ENCODE measurements around the gene CHSY1. TPM values are rescaled to one million over a fixed set of nuclear protein-coding genes. Genes with fewer than 3 reads are reported as not detected.

Gene CHSY1
- total RNA-seq, 3 donors from 2014 or later: 7.7 to 15.5 (median 12.6) TPM

DNA sequence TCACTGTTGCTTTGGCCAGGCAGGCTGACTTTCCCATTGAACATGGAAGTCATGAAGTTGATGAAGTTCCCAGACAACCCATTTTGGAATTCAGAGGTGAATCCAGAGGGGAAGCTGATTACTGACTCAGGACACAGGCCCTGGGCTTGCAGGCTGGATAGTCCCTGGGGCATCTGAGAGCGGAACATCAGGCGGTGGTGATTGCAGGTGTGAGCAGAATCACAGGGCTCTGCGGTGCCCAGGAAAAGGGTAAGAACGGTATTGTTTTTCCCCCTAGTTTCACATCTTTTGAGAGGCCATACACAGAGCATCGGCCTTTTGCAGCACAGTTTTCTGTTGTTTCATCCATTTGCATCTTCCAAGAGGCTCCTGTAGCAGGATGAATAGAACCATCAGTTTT lies 104.7 kb downstream of the CHSY1 start:
- no peaks in the 10 kb centered on the region for H3K9me3 ChIP-seq
- intact Hi-C loops (cut with DNase I, micrococcal nuclease): no loop called here
- TF ChIP-seq, protein P1, sequence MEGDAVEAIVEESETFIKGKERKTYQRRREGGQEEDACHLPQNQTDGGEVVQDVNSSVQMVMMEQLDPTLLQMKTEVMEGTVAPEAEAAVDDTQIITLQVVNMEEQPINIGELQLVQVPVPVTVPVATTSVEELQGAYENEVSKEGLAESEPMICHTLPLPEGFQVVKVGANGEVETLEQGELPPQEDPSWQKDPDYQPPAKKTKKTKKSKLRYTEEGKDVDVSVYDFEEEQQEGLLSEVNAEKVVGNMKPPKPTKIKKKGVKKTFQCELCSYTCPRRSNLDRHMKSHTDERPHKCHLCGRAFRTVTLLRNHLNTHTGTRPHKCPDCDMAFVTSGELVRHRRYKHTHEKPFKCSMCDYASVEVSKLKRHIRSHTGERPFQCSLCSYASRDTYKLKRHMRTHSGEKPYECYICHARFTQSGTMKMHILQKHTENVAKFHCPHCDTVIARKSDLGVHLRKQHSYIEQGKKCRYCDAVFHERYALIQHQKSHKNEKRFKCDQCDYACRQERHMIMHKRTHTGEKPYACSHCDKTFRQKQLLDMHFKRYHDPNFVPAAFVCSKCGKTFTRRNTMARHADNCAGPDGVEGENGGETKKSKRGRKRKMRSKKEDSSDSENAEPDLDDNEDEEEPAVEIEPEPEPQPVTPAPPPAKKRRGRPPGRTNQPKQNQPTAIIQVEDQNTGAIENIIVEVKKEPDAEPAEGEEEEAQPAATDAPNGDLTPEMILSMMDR (IDR thresholded peaks at IDR 0.05): no peak
- DNase-seq (no peak), ATAC-seq (no peak)
- H3K36me3 ChIP-seq (ENCODE audit: low read depth): no peaks in the 10 kb centered on the region
- no peaks in the 10 kb centered on the region for H3K4me1 ChIP-seq (ENCODE audit: low read depth)
- H3K4me3 ChIP-seq: no peak overlapping the region

DNA sequence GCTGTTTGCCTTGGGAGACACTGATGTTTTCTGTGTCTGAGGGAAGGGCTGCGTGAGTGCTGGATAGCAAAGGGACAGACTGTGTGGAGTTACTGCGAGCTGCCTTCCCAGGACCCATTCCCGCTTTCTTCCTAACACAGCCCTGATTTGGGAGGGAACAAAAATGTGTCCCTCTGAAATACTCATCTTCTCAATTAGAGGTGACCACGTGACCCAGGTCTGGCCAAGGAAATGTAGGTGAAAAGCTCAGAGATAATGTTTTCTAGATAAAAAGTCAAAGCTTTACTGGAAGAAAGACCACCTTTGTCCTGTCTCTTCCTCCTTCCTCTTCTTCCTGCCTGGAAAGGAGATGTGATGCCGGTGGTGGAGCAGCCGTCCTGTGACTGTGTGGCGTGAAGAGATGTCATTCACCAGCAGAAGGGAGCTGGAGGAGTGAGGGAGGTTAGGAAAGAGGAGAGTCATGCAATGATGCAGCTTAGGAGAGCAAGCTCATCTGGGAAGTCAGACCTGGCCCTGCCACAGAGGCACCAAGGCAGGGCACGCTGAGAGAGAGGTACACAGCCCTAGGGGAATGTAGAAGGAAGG lies 105.6 kb downstream of the CHSY1 start:
- no peaks in the 10 kb centered on the region for H3K36me3 ChIP-seq (ENCODE audit: low read depth)
- no peaks in the 10 kb centered on the region for H3K4me1 ChIP-seq (ENCODE audit: low read depth)
- intact Hi-C loops (cut with DNase I, micrococcal nuclease): no loop called here
- ATAC-seq: no peak
- no peak for DNase-seq
- H3K9me3 ChIP-seq: no peaks in the 10 kb centered on the region
- TF ChIP-seq, protein P1 (IDR thresholded peaks at IDR 0.05): no peak
- no peak overlapping the region for H3K4me3 ChIP-seq

DNA sequence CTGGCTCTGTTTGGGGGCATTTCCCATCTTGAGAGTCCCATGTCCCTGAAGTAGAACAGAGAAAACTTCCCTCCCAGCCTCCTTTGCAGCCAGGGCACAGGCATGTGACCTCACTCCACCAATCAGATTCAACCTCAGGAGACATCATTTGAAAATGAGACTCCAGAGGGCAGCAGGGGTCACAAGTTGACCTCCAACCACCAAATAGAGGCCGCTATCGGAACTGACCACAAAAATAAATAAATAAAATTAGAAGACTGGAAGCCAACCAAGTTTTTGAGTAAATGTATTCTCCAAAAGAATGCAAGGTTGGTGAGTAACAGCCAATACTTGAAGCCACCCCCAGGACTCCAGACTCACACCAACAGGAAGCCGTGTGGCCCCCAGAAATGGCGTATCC lies 106.5 kb downstream of the CHSY1 start:
- Histone ChIP-seq H3K4me3 (no peak overlapping the region), H3K36me3 (ENCODE audit: low read depth) (no peaks in the 10 kb centered on the region), H3K4me1 (ENCODE audit: low read depth) (no peaks in the 10 kb centered on the region), H3K9me3 (no peaks in the 10 kb centered on the region)
- TF ChIP-seq, protein P1 (IDR thresholded peaks at IDR 0.05): no peak
- DNase-seq: no peak
- no peak for ATAC-seq
- intact Hi-C loops (cut with DNase I, micrococcal nuclease): no loop called here

DNA sequence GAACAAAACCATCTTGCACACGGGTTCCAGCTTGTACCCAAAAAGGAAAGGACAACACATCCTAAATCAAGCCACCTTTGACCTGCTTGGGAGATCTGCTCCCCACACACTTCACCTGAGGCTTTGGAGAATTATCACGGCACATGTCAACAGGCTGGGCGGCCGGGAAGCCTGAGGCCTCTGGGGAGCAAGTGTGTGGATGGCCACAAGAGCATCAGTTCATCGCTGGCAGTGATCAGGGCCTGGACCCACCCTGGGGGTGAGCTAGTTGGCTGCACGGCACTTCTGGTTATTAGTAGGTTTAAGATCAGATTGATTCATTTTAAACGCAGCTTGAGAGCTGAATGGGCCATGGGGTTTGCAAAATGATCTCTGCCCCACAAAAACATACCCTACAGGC lies 108.5 kb downstream of the CHSY1 start:
- no peak for ATAC-seq

DNA sequence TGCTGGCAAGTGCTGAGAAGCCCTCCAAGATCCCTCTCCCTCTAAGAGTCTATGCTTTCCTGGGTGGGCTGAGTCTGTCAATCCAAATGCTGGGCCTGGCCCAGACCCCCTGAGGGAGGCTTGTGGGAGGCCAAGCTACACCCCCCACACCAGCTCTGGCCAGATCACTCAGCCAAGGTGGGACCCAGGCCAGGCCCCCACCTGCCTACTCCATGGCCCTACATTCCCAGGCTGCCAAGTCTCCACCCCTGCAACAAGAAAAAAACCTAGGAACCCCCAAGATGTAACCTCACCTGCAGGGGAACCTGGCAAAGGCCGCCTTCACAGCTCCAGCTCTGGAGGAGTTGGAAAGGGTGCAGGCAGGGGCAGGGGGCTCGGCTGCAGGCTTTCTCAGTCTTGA lies 109.1 kb downstream of the CHSY1 start:
- H3K4me3 ChIP-seq: no peak overlapping the region
- H3K4me1 ChIP-seq (ENCODE audit: low read depth): no peaks in the 10 kb centered on the region
- intact Hi-C loops (cut with DNase I, micrococcal nuclease): no loop called here
- no peak for DNase-seq
- ATAC-seq: no peak
- no peaks in the 10 kb centered on the region for H3K9me3 ChIP-seq
- TF ChIP-seq, protein P1 (IDR thresholded peaks at IDR 0.05): no peak
- H3K36me3 ChIP-seq (ENCODE audit: low read depth): no peaks in the 10 kb centered on the region

More for the DNA sequence above, 108.5 kb downstream of the CHSY1 start:
- intact Hi-C loops (cut with DNase I, micrococcal nuclease): no loop called here
- no peak for DNase-seq
- Histone ChIP-seq H3K9me3 (no peaks in the 10 kb centered on the region), H3K4me1 (ENCODE audit: low read depth) (no peaks in the 10 kb centered on the region), H3K4me3 (no peak overlapping the region), H3K36me3 (ENCODE audit: low read depth) (no peaks in the 10 kb centered on the region)
- TF ChIP-seq, protein P1 (IDR thresholded peaks at IDR 0.05): no peak
